Measurements from ENCODE around the gene HSPA12B.

HSPA12B gene

DNA sequence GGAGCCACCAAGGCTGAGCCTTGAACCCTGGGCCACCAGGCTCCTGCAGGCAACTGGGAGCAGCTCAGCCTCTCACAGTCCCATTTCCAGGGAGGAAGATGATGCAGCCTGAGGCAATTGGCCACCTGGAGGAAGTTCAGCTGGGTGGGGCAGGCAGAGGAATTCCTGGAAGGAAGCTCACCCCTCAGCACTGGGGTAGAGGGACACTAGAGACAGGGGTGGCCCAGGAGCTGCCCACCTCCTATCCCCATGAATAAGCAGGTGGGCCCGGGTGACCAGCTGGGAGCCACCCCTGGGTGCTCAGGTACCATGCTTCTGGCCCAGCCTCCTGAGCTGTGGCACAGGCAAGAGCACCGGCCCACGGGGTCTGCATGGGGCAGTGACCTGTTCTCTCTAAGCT is 3.6 kb upstream of the HSPA12B start:
- H3K9me3 ChIP-seq (ENCODE audit: control insufficient read depth, insufficient read depth, low read depth, low read length), result no peaks in the 10 kb centered on the region
- ChIA-PET POLR2A (interaction anchor here (0.6 to 0.7 kb wide), 2 partner anchors 12 to 26 kb away, joined by 3 to 4 read pairs; no protein-coding TSS in a partner anchor), CTCF (interaction anchor here (1.1 to 3.4 kb wide), 2 partner anchors 18 to 22 kb away, joined by 3 to 14 read pairs; no protein-coding TSS in a partner anchor)
- TF ChIP-seq ZNF37A (tag by site-specific recombination; IDR thresholded peaks at IDR 0.05) (no peak), ZNF133 (tag by site-specific recombination; IDR thresholded peaks at IDR 0.05) (no peak), ZNF214 (tag by site-specific recombination; IDR thresholded peaks at IDR 0.05; ENCODE audit: borderline replicate concordance) (no peak)
- H3K4me3 ChIP-seq (ENCODE audit: low read depth, low read length), result no peak overlapping the region
- no peaks in the 10 kb centered on the region for H3K36me3 ChIP-seq (ENCODE audit: control insufficient read depth in 2 of 2, insufficient read depth in 1 of 2, low read length in 2 of 2)
- peaks cover 10% of the 10 kb centered on the region for H3K4me1 ChIP-seq (ENCODE audit: control insufficient read depth, insufficient read depth, low read length)
- H3K27ac ChIP-seq (ENCODE audit: extremely low read depth, low read depth, low read length), result no peak overlapping the region

DNA sequence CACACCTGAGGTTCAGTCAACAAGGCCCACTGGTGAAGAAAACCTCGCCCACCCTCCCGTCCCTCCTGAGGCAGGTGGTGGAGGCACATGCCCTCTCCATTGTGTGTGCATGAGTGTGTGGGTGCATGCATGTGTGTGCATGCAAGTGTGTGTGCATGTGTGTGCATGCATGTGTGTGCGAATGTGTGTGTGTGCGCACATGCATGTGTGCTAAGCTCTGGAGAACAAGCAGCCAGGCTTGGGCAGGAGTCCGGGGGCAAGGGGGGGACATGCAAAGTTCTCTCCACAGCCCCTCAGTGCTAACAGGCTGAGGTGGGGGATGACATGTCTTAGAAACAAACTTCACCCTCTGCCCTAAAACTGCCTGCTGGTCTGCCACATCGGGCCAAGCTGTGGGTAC is 3.1 kb upstream of the HSPA12B start:
- Histone ChIP-seq H3K4me3 (ENCODE audit: low read depth, low read length) (no peak overlapping the region), H3K36me3 (ENCODE audit: control insufficient read depth in 2 of 2, insufficient read depth in 1 of 2, low read length in 2 of 2) (no peaks in the 10 kb centered on the region), H3K9me3 (ENCODE audit: control insufficient read depth, insufficient read depth, low read depth, low read length) (no peaks in the 10 kb centered on the region), H3K27ac (ENCODE audit: extremely low read depth, low read depth, low read length) (no peak overlapping the region), H3K4me1 (ENCODE audit: control insufficient read depth, insufficient read depth, low read length) (peaks cover 10% of the 10 kb centered on the region)
- CTCF ChIA-PET, result interaction anchor here (1.1 to 3.4 kb wide), 2 partner anchors 19 to 21 kb away, joined by 3 to 14 read pairs; no protein-coding TSS in a partner anchor
- POLR2A ChIA-PET, result interaction anchor here (0.6 to 0.7 kb wide), 2 partner anchors 12 to 26 kb away, joined by 3 to 4 read pairs; no protein-coding TSS in a partner anchor
- TF ChIP-seq, protein P1, sequence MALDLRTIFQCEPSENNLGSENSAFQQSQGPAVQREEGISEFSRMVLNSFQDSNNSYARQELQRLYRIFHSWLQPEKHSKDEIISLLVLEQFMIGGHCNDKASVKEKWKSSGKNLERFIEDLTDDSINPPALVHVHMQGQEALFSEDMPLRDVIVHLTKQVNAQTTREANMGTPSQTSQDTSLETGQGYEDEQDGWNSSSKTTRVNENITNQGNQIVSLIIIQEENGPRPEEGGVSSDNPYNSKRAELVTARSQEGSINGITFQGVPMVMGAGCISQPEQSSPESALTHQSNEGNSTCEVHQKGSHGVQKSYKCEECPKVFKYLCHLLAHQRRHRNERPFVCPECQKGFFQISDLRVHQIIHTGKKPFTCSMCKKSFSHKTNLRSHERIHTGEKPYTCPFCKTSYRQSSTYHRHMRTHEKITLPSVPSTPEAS (tag by site-specific recombination; IDR thresholded peaks at IDR 0.05), result peak; percentile 97
- TF ChIP-seq ZNF19 (tag by site-specific recombination; IDR thresholded peaks at IDR 0.05; ENCODE audit: low read depth), result no peak

DNA sequence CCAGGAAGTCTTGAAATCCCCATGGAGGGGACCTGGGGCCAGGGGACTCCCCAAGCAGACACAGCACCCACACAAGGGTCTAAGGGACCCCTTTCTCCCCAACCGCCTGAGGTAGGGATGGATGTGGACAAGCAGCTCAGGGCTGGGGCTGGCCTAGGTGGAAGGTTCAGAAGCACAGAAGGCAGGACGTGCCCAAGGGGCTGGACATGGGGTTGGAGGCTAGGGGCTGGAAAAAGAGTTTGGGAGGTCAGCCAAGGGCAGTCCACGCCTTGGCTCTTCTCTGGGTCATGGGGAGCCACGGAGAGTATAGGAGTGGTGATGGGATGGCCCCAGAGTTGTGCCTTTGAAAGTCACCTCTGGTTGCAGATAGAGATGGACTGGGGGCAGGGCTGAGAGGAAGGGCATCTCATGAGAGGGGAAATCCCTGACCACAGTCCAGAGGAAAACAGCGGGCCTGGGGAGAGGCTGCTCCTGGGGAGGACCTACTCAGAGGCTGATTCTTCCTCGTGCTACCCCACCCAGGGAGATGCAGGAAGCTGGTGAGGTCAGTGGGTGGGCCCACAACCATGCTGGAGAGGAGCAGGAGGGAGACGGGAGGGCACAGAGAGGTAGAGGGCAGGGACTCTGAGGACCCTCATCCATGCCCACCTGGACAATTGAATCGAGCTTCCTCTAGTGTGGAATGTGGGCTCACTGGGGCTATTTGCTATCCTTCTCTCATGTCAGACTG is 2.5 kb upstream of the HSPA12B start:
- ChIA-PET POLR2A (interaction anchor here (0.7 kb wide), 1 partner anchor 25 kb away, joined by 4 read pairs; no protein-coding TSS in a partner anchor), CTCF (interaction anchor here (0.6 to 3.4 kb wide), 4 partner anchors 14 to 31 kb away, joined by 3 to 14 read pairs (median 6); no protein-coding TSS in a partner anchor)
- no peak overlapping the region for H3K4me3 ChIP-seq (ENCODE audit: low read depth, low read length)

More for the DNA sequence above, 2.5 kb upstream of the HSPA12B start:
- Histone ChIP-seq H3K27ac (ENCODE audit: extremely low read depth, low read depth, low read length) (no peak overlapping the region), H3K4me1 (ENCODE audit: control insufficient read depth, insufficient read depth, low read length) (peaks cover 10% of the 10 kb centered on the region), H3K9me3 (ENCODE audit: control insufficient read depth, insufficient read depth, low read depth, low read length) (no peaks in the 10 kb centered on the region), H3K36me3 (ENCODE audit: control insufficient read depth in 2 of 2, insufficient read depth in 1 of 2, low read length in 2 of 2) (no peaks in the 10 kb centered on the region)
- TF ChIP-seq SALL2 (tag by site-specific recombination; IDR thresholded peaks at IDR 0.05; ENCODE audit: borderline replicate concordance), result no peak
- TF ChIP-seq ZNF274 (IDR thresholded peaks at IDR 0.05; ENCODE audit: low read length), result no peak
- TF ChIP-seq ZNF274 (tag by site-specific recombination; IDR thresholded peaks at IDR 0.05; ENCODE audit: borderline replicate concordance), result no peak
- TF ChIP-seq, protein P2, sequence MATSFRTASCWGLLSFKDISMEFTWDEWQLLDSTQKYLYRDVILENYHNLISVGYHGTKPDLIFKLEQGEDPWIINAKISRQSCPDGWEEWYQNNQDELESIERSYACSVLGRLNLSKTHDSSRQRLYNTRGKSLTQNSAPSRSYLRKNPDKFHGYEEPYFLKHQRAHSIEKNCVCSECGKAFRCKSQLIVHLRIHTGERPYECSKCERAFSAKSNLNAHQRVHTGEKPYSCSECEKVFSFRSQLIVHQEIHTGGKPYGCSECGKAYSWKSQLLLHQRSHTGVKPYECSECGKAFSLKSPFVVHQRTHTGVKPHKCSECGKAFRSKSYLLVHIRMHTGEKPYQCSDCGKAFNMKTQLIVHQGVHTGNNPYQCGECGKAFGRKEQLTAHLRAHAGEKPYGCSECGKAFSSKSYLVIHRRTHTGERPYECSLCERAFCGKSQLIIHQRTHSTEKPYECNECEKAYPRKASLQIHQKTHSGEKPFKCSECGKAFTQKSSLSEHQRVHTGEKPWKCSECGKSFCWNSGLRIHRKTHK (tag by site-specific recombination; IDR thresholded peaks at IDR 0.05), result no peak
- TF ChIP-seq KLF1 (tag by site-specific recombination; IDR thresholded peaks at IDR 0.05), result 0 out of 2 replicates have a peak, but pooled peaks have one; percentile 18
- TF ChIP-seq, protein P3, sequence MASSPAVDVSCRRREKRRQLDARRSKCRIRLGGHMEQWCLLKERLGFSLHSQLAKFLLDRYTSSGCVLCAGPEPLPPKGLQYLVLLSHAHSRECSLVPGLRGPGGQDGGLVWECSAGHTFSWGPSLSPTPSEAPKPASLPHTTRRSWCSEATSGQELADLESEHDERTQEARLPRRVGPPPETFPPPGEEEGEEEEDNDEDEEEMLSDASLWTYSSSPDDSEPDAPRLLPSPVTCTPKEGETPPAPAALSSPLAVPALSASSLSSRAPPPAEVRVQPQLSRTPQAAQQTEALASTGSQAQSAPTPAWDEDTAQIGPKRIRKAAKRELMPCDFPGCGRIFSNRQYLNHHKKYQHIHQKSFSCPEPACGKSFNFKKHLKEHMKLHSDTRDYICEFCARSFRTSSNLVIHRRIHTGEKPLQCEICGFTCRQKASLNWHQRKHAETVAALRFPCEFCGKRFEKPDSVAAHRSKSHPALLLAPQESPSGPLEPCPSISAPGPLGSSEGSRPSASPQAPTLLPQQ (tag by site-specific recombination; IDR thresholded peaks at IDR 0.05), result peak; percentile 56
- no peak for TF ChIP-seq ZSCAN30 (tag by site-specific recombination; IDR thresholded peaks at IDR 0.05)
- no peak for TF ChIP-seq HOXA7 (CRISPR knock-in tag; IDR thresholded peaks at IDR 0.05; ENCODE audit: borderline replicate concordance)
- TF ChIP-seq ZNF76 (tag by site-specific recombination; IDR thresholded peaks at IDR 0.05; ENCODE audit: borderline replicate concordance, low read depth), result no peak
- TF ChIP-seq ZNF112 (tag by site-specific recombination; IDR thresholded peaks at IDR 0.05), result no peak
- TF ChIP-seq ZIC2 (tag by site-specific recombination; IDR thresholded peaks at IDR 0.05), result peak; percentile 39; the same call in 1 of the 2 replicates
- no peak for TF ChIP-seq ZNF37A (tag by site-specific recombination; IDR thresholded peaks at IDR 0.05)
- TF ChIP-seq ZNF837 (tag by site-specific recombination; IDR thresholded peaks at IDR 0.05), result no peak
- TF ChIP-seq ZNF404 (tag by site-specific recombination; IDR thresholded peaks at IDR 0.05), result no peak
- no peak for TF ChIP-seq BCL11A (tag by site-specific recombination; IDR thresholded peaks at IDR 0.05; ENCODE audit: low read depth)
- no peak for TF ChIP-seq ZNF544 (tag by site-specific recombination; IDR thresholded peaks at IDR 0.05)
- TF ChIP-seq, protein P4, sequence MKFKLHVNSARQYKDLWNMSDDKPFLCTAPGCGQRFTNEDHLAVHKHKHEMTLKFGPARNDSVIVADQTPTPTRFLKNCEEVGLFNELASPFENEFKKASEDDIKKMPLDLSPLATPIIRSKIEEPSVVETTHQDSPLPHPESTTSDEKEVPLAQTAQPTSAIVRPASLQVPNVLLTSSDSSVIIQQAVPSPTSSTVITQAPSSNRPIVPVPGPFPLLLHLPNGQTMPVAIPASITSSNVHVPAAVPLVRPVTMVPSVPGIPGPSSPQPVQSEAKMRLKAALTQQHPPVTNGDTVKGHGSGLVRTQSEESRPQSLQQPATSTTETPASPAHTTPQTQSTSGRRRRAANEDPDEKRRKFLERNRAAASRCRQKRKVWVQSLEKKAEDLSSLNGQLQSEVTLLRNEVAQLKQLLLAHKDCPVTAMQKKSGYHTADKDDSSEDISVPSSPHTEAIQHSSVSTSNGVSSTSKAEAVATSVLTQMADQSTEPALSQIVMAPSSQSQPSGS (tag by site-specific recombination; IDR thresholded peaks at IDR 0.05; ENCODE audit: low read depth), result no peak
- TF ChIP-seq ZNF140 (tag by site-specific recombination; IDR thresholded peaks at IDR 0.05), result no peak
- no peak for TF ChIP-seq HOXD13 (CRISPR knock-in tag; IDR thresholded peaks at IDR 0.05; ENCODE audit: borderline replicate concordance)
- TF ChIP-seq GLIS1 (tag by site-specific recombination; IDR thresholded peaks at IDR 0.05), result peak; percentile 76
